Lower leg skin (tissue), 4 donors: ENCODE data around the gene MAPK13. TPM values are rescaled to one million over a fixed set of nuclear protein-coding genes. Genes with fewer than 3 reads are reported as not detected.

Source experiments
- DNase-seq, 2 donors: peaks; one replicate each; pipeline ENCODE4 v3.0.0-alpha.2; 2019; ENCODE audit warnings: low spot score in 2 of 2
- H3K4me3 ChIP-seq: fragments of 200-600 bp; sonication (generic); 2 replicates; pipeline ENCODE4 v1.5.1; 2017; ENCODE audit warnings: mild to moderate bottlenecking, low read depth; ENCODE audit not compliant: poor library complexity, severe bottlenecking
- POLR2A ChIP-seq, 2 donors: fragments of 450-650 bp; IDR thresholded peaks; one replicate each; pipeline ENCODE4 v1.6.1; 2016 to 2017; ENCODE audit warnings: antibody characterized with exemption in 2 of 2, mild to moderate bottlenecking in 1 of 2, moderate library complexity in 1 of 2
- WGBS, 2 donors: methylation state at CpG; one replicate each; pipeline ENCODE4 v1.1.5; 2018; 5-methylcytosine and 5-hydroxymethylcytosine counted together
- intact Hi-C: fragments of 100-400 bp; cut with DNase I; formaldehyde crosslinking; loops from one replicate; pipeline ENCODE4 v1.15.0; 2023; ENCODE audit warnings: low total_unique reads
- total RNA-seq, 4 donors: library from RNA; depleted of rRNA; stranded (reverse); fragments of >200 nt; gene quantifications; one replicate each; pipeline ENCODE4 v1.1.0, GENCODE V29; 2016
- TF ChIP-seq, protein P1 (sequence below), 3 donors: fragments of 450-650 bp; IDR thresholded peaks; one replicate each; pipeline ENCODE4 v1.5.1; 2016; ENCODE audit warnings: antibody characterized with exemption in 3 of 3, mild to moderate bottlenecking in 3 of 3, moderate library complexity in 2 of 3

The MAPK13 gene
- total RNA-seq, 4 donors from 2014 or later, result 94.4 to 125 (median 116) TPM

DNA sequence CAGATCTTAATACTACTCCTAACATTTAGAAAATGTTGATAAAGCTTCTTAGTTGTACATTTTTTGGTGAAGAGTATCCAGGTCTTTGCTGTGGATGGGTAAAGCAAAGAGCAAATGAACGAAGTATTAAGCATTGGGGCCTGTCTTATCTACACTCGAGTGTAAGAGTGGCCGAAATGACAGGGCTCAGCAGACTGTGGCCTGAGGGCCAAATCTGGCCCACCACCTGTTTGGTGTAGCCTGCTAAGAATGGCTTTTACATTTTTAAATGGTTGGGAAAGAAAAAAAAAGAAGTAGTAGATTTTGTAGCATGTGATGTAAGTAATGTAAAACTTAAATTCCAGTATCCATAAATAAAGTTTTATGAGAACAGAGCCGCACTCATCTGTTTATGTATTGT lies 19.4 kb upstream of the MAPK13 start:
- no peak for TF ChIP-seq POLR2A (IDR thresholded peaks at IDR 0.05)
- TF ChIP-seq, protein P1, sequence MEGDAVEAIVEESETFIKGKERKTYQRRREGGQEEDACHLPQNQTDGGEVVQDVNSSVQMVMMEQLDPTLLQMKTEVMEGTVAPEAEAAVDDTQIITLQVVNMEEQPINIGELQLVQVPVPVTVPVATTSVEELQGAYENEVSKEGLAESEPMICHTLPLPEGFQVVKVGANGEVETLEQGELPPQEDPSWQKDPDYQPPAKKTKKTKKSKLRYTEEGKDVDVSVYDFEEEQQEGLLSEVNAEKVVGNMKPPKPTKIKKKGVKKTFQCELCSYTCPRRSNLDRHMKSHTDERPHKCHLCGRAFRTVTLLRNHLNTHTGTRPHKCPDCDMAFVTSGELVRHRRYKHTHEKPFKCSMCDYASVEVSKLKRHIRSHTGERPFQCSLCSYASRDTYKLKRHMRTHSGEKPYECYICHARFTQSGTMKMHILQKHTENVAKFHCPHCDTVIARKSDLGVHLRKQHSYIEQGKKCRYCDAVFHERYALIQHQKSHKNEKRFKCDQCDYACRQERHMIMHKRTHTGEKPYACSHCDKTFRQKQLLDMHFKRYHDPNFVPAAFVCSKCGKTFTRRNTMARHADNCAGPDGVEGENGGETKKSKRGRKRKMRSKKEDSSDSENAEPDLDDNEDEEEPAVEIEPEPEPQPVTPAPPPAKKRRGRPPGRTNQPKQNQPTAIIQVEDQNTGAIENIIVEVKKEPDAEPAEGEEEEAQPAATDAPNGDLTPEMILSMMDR (IDR thresholded peaks at IDR 0.05), result no peak
- intact Hi-C loops, result no loop called here
- WGBS, 2 donors, result 91 to 95% methylated on average over 4 of the region's 4 CpGs
- no peak overlapping the region for H3K4me3 ChIP-seq
- no peak for DNase-seq

DNA sequence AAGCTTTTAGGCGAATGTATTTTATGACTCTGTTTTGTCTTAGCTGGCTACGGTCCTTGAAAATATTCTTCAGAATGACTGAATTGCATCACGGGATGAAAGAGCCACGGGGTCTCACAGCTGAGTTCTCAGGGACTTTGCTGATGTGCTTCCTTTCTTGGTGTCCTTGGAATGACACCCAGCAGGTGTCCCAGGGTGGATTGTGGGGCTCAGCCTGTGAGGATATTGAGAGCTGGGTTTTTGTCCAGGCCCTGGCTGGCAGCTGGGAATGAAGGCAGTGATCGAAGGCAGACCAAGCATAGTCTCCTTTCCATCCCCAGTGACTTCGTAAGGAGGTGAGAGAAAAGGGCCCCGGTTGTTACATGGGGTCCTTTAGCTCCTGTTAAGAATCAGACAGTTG lies 18.8 kb upstream of the MAPK13 start:
- 95 to 96% methylated on average over 7 of the region's 7 CpGs for WGBS, 2 donors
- DNase-seq, result no peak
- TF ChIP-seq POLR2A (IDR thresholded peaks at IDR 0.05), result no peak
- TF ChIP-seq, protein P1 (IDR thresholded peaks at IDR 0.05), result no peak
- intact Hi-C loops, result no loop called here
- no peak overlapping the region for H3K4me3 ChIP-seq

DNA sequence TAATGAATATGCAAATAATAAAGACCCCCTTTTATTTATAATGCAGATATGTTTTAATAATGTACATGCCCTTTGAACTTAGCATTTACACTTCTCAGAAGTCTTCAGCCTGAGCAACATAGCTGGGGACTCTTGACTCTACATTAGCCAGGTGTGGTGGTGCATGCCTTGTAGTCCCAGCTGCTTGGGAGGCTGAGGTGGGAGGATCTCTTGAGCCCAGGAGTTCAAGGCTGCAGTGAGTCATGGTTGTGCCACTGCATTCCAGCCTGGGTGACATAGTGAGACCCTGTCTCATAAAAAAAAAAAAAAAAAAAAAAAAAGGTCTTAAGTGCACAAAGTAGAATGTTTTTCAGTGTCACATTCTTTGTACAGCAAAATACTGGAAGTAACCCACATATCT lies 17.3 kb upstream of the MAPK13 start:
- no peak overlapping the region for H3K4me3 ChIP-seq
- intact Hi-C loops, result no loop called here
- no peak for DNase-seq
- no peak for TF ChIP-seq POLR2A (IDR thresholded peaks at IDR 0.05)
- TF ChIP-seq, protein P1 (IDR thresholded peaks at IDR 0.05), result no peak

DNA sequence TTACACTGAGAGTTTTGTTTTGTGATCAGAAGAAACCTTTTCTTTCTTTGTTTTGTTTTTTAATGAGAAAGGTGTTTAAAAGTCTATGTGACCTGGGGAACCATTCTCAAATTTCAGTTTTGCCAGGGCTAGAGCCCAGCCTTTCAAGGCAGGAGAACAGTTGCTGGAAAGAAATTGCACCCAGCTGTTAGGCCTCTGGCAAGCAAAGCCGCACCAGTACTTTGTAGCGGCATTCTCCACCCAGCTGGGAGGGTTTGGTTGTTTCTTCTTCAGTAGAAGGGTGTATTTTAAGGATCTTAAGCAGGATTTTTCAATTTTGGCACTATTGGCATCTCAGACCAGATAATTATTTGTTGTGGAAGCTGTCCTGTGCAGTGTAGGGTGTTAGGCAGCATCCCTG lies 16.6 kb upstream of the MAPK13 start:
- intact Hi-C loops, result no loop called here
- 60 to 65% methylated on average over 2 of the region's 2 CpGs for WGBS, 2 donors
- no peak overlapping the region for H3K4me3 ChIP-seq
- no peak for TF ChIP-seq POLR2A (IDR thresholded peaks at IDR 0.05)
- TF ChIP-seq, protein P1 (IDR thresholded peaks at IDR 0.05), result no peak
- DNase-seq, result no peak

DNA sequence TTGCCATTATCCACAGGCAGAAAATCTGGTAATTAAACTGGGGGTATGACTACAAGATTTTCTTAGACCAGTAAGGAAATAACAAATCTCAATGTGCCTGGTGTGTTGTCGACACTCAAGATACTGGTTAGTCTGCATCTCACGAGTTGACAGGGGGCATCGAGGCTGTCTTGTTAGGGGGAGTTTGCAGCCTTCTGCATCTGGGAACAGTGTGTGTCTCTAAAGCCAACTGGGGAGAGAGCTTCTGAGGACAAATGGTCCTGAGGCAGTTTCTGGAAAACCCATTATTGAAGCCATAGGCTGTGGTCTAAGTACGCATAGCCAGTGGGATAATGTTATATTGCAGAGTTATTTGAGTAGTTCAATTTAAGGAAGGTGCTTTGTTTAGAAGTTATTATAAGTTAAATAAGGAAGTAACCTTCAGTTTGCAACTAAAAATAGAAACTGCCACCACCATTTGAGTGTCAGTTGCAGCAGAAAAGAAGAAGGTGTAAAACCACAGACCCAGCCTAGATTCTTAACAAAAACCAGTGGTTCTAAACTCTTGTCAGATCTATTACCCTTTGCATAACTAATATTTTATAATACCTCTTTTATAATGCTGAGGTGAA lies 15.4 kb upstream of the MAPK13 start:
- intact Hi-C loops, result no loop called here
- TF ChIP-seq POLR2A (IDR thresholded peaks at IDR 0.05), result no peak
- TF ChIP-seq, protein P1 (IDR thresholded peaks at IDR 0.05), result no peak
- DNase-seq, result no peak
- 73 to 80% methylated on average over 4 of the region's 4 CpGs for WGBS, 2 donors
- no peak overlapping the region for H3K4me3 ChIP-seq

DNA sequence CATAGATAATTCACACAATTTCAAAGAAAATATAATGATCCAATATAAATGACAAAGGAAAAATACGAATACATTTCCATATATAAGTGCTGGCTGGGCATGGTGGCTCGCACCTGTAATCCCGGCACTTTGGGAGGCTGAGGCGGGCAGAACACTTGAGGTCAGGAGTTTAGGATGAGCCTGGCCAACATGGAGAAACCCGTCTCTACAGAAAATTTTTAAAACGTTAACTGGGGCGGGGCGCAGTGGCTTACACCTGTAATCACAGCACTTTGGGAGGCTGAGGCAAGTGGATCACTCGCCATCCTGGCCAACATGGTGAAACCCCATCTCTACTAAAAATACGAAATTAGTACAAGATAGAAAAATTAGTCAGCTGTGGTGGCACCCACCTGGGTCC lies 14.9 kb upstream of the MAPK13 start:
- 93 to 94% methylated on average over 10 of the region's 10 CpGs for whole genome bisulfite sequencing, 2 donors
- intact Hi-C loops, result no loop called here
- no peak for DNase-seq
- no peak for TF ChIP-seq POLR2A (IDR thresholded peaks at IDR 0.05)
- TF ChIP-seq, protein P1 (IDR thresholded peaks at IDR 0.05), result no peak
- no peak overlapping the region for H3K4me3 ChIP-seq
